ENCODE measurements around the gene SLC6A12. TPM values are rescaled to one million over a fixed set of nuclear protein-coding genes. Genes with fewer than 3 reads are reported as not detected.

SLC6A12 gene
- polyA plus RNA-seq, 1 experiment: 0.12 TPM

- no peak for DNase-seq (ENCODE audit: low read depth, low spot score)
- Histone ChIP-seq H3K27me3 (ENCODE audit: control insufficient read depth, insufficient read depth, low read length) (peaks cover 5% of the 10 kb centered on the region), H3K9me3 (ENCODE audit: control insufficient read depth, insufficient read depth, low read length) (no peaks in the 10 kb centered on the region), H3K4me3 (ENCODE audit: low read depth, low read length) (no peak overlapping the region), H3K27ac (ENCODE audit: low read depth, low read length) (no peak overlapping the region)
- ChIA-PET POLR2A (no interaction called here), CTCF (interaction anchor here (0.7 kb wide), 1 partner anchor 253 kb away, joined by 3 read pairs; no protein-coding TSS in a partner anchor)
- no peak for TF ChIP-seq CTCF (IDR thresholded peaks at IDR 0.05; ENCODE audit: low read depth, low read length)
Observed at GRCh38 chr12:175250-175649, 38.7 kb downstream of the SLC6A12 start.

- no peak for TF ChIP-seq CTCF (IDR thresholded peaks at IDR 0.05; ENCODE audit: low read depth, low read length)
- CTCF ChIA-PET: no interaction called here
Observed at GRCh38 chr12:174596-174995, 39.4 kb downstream of the SLC6A12 start.

GRCh38 chr12:174124-174523 lies 39.8 kb downstream of the SLC6A12 start:
- Histone ChIP-seq H3K27me3 (ENCODE audit: control insufficient read depth, insufficient read depth, low read length) (peaks cover 5% of the 10 kb centered on the region), H3K27ac (ENCODE audit: low read depth, low read length) (no peak overlapping the region), H3K4me3 (ENCODE audit: low read depth, low read length) (no peak overlapping the region), H3K9me3 (ENCODE audit: control insufficient read depth, insufficient read depth, low read length) (no peaks in the 10 kb centered on the region)
- no peak for TF ChIP-seq CTCF (IDR thresholded peaks at IDR 0.05; ENCODE audit: low read depth, low read length)
- ChIA-PET POLR2A (no interaction called here), CTCF (no interaction called here)
- DNase-seq (ENCODE audit: low read depth, low spot score): no peak

More at GRCh38 chr12:174596-174995, 39.4 kb downstream of the SLC6A12 start:
- Histone ChIP-seq H3K27me3 (ENCODE audit: control insufficient read depth, insufficient read depth, low read length) (peaks cover 5% of the 10 kb centered on the region), H3K4me3 (ENCODE audit: low read depth, low read length) (no peak overlapping the region), H3K27ac (ENCODE audit: low read depth, low read length) (no peak overlapping the region), H3K9me3 (ENCODE audit: control insufficient read depth, insufficient read depth, low read length) (no peaks in the 10 kb centered on the region)
- no peak for DNase-seq (ENCODE audit: low read depth, low spot score)
- POLR2A ChIA-PET: no interaction called here

DNA sequence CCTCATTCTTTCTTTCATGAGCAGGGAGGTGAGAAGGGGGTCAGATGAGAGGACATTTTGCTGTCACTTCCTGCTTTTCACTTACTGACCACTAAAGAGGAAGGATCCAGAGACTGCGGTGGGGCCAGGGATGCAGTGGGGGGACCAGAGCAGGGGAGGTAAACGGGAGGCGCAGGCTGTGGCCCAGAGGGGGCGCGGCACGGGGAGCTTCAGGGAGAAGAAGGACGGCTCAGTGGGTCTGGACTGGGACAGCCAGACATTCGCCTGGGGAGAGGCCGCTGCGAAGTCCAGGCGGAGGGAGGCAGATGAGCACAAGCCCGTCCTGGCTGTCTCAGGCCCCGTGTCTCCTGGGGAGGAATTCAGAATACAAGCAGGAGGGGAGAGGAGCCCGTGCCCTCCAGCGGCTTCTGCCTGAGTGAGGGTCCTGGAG lies 41.2 kb downstream of the SLC6A12 start:
- CTCF ChIA-PET: no interaction called here
- POLR2A ChIA-PET: no interaction called here
- H3K27me3 ChIP-seq (ENCODE audit: control insufficient read depth, insufficient read depth, low read length): peaks cover 5% of the 10 kb centered on the region
- TF ChIP-seq CTCF (IDR thresholded peaks at IDR 0.05; ENCODE audit: low read depth, low read length): no peak
- no peaks in the 10 kb centered on the region for H3K9me3 ChIP-seq (ENCODE audit: control insufficient read depth, insufficient read depth, low read length)
- DNase-seq (ENCODE audit: low read depth, low spot score): no peak
- H3K27ac ChIP-seq (ENCODE audit: low read depth, low read length): no peak overlapping the region
- H3K4me3 ChIP-seq (ENCODE audit: low read depth, low read length): no peak overlapping the region

DNA sequence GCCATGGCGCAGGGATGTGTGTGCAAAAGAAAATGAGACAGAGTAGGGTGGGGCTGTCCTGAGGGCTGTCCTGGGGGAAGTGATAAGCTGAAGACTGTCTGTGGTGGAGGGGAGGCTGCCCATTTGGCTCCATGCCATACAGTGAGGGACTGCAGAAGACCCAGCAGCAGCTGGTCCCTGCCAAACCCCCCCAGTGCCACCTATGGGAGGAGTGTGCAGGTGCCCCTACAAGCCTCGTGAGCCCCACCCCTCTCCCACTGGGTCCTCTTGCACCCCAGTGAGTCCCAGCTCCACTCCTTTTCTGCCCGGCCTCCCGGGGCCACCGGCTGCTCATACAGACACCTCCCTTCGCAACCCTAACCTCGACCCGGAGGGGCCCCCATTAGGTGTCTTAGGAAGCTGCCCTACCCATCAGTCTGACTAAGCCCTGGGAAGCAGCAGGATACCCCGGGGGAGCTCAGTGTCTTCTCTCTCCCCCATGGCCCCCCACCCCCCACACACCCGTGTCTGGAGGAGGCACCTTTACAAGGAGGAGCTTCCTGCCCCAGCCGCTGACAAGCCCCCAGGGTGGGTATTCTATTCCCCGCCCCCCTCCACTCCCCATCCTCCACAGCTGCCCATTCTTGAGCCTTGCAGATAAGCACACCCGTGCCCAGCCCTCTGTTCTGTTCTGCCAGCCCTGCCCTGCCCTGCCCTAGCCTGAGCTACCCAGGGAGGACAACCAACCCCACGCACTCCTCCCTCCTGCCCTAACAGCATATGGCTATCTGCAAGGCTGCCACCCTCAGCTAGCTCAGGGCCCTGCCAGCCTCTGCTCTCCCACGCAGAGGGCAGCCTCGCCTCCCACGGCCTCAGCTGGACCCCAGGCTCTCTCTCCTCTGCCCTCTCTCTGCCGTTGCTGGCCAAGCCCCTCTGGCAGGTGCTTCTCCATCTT lies 41.9 kb downstream of the SLC6A12 start:
- H3K27ac ChIP-seq (ENCODE audit: low read depth, low read length): no peak overlapping the region
- POLR2A ChIA-PET: no interaction called here
- no peaks in the 10 kb centered on the region for H3K9me3 ChIP-seq (ENCODE audit: control insufficient read depth, insufficient read depth, low read length)
- peaks cover 5% of the 10 kb centered on the region for H3K27me3 ChIP-seq (ENCODE audit: control insufficient read depth, insufficient read depth, low read length)
- no peak overlapping the region for H3K4me3 ChIP-seq (ENCODE audit: low read depth, low read length)
- TF ChIP-seq CTCF (IDR thresholded peaks at IDR 0.05; ENCODE audit: low read depth, low read length): no peak
- DNase-seq (ENCODE audit: low read depth, low spot score): no peak
- CTCF ChIA-PET: no interaction called here

Data from AG04450 (cell line).